Kidney (tissue), 14 donors: ENCODE data around the gene SKOR2. TPM values are rescaled to one million over a fixed set of nuclear protein-coding genes. Genes with fewer than 3 reads are reported as not detected.

ENCODE experiments used
- DNase-seq, 5 donors: peaks; one replicate each; pipeline ENCODE4 v3.0.0-alpha.2; 2013 to 2020
- FAIRE-seq: peaks from 2 replicates; lab custom pipeline; 2012; peaks lifted over from hg19 to GRCh38; lab: Jason Lieb, UNC
- H3K27ac ChIP-seq, 2 donors: one replicate each; pipeline ENCODE4 v1.7.0; 2013; ENCODE audit warnings: low read depth in 2 of 2, low read length in 2 of 2, inconsistent platforms in 1 of 2
- H3K27me3 ChIP-seq: one replicate; pipeline ENCODE4 v1.7.1; 2013; ENCODE audit warnings: low read length, inconsistent platforms; ENCODE audit not compliant: control insufficient read depth, insufficient read depth
- H3K36me3 ChIP-seq, 3 donors: one replicate each; pipeline versions ENCODE4 v1.7.0 to v1.7.1; 2013; ENCODE audit warnings: low read length in 3 of 3, control low read depth in 1 of 3, inconsistent platforms in 1 of 3; ENCODE audit not compliant: insufficient read depth in 3 of 3, control insufficient read depth in 2 of 3
- H3K4me1 ChIP-seq, 3 donors: one replicate each; pipeline versions ENCODE4 v1.7.0 to v1.7.1; 2013; ENCODE audit warnings: low read length in 3 of 3, inconsistent platforms in 1 of 3, low read depth in 1 of 3; ENCODE audit not compliant: control insufficient read depth in 2 of 3, insufficient read depth in 2 of 3
- H3K4me3 ChIP-seq, 3 donors: one replicate each; pipeline versions ENCODE4 v1.7.0 to v1.8.1; 2013; ENCODE audit warnings: low read length in 3 of 3, control low read depth in 1 of 3, inconsistent platforms in 1 of 3
- H3K9ac ChIP-seq, 3 donors: one replicate each; pipeline versions ENCODE4 v1.7.0 to v1.7.1; 2013; ENCODE audit warnings: low read length in 3 of 3, control low read depth in 1 of 3, inconsistent platforms in 1 of 3
- H3K9me3 ChIP-seq, 3 donors: one replicate each; pipeline versions ENCODE4 v1.7.0 to v1.7.1; 2013; ENCODE audit warnings: low read length in 3 of 3, control low read depth in 1 of 3, inconsistent platforms in 1 of 3; ENCODE audit not compliant: control insufficient read depth in 2 of 3, insufficient read depth in 1 of 3
- intact Hi-C: fragments of 100-400 bp; cut with DNase I; formaldehyde crosslinking; loops from one replicate; pipeline ENCODE4 v1.11.1; 2022
- polyA plus RNA-seq: library from polyadenylated mRNA; stranded (reverse); fragments of 350-450 nt; fragmentation: Illumina TruSeq; extraction: RNeasy Lipid Tissue Mini Kit (QIAGEN cat#74804); gene quantifications from one replicate; pipeline ENCODE4 v1.2.3, GENCODE V29; 2014; ENCODE audit warnings: low read depth, low replicate concordance; ENCODE audit not compliant: insufficient read depth
- total RNA-seq: library from RNA; stranded (reverse); fragmentation: NEBNext Ultra II Directional; extraction: Animal tissue kit (Norgen Biotek cat#: 25700); gene quantifications from one replicate; pipeline ENCODE4 v1.2.1, GENCODE V29; 2021
- TF ChIP-seq, protein P1 (sequence below): IDR thresholded peaks from 3 replicates; pipeline ENCODE4 v1.5.1; 2012; ENCODE audit warnings: mild to moderate bottlenecking, moderate library complexity, borderline replicate concordance; ENCODE audit not compliant: insufficient read depth; ENCODE audit errors: extremely low read depth
- donor health status: control.
- donor health status: control.
- donor health status: control.
- donor health status: control.
- donor health status: control.
- donor health status: DM: yes; HTN: yes; CAD: no.
- donor health status: Normal renal cell carcinoma (clear cell type).

SKOR2 gene
- total and polyA plus RNA-seq, 2 donors from 2014 or later: not detected

- TF ChIP-seq, protein P1, sequence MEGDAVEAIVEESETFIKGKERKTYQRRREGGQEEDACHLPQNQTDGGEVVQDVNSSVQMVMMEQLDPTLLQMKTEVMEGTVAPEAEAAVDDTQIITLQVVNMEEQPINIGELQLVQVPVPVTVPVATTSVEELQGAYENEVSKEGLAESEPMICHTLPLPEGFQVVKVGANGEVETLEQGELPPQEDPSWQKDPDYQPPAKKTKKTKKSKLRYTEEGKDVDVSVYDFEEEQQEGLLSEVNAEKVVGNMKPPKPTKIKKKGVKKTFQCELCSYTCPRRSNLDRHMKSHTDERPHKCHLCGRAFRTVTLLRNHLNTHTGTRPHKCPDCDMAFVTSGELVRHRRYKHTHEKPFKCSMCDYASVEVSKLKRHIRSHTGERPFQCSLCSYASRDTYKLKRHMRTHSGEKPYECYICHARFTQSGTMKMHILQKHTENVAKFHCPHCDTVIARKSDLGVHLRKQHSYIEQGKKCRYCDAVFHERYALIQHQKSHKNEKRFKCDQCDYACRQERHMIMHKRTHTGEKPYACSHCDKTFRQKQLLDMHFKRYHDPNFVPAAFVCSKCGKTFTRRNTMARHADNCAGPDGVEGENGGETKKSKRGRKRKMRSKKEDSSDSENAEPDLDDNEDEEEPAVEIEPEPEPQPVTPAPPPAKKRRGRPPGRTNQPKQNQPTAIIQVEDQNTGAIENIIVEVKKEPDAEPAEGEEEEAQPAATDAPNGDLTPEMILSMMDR: no peak
- intact Hi-C loops: no loop called here
- no peak for FAIRE-seq
Measured at GRCh38 chr18:47285456-47285855, 34.0 kb upstream of the SKOR2 start.

DNA sequence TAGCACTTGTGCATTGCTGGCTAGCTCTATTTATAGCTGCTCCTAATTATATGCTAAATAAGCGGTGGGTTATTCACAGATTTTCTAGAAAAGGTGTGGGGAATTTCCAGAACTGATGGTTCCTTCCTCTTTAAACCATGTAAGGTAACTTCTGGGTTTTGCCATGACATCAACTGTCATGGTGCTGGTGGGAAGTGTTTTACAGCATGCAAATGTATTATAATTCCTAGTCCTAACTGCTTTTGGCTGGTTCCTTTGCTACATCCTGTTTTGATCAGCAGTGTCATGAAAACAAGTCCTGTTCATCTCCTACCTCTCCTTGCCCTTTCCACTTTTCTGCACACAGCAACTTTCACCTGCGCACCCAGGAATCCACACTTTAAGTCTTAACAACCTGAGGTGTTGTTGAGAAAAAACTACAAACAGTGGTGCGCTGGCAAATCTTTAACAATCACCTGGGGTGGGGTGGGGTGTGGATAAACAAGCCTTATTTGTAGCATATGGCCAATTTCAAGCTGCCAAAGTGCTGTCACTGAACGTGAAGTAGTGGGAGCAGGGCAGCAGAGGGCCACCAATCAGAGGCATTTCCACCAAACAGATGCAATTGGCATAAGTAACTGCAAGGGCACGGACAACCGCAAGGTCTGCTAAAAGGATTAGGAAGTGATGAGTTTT lies 33.4 kb upstream of the SKOR2 start:
- H3K27ac ChIP-seq: no peak overlapping the region
- DNase-seq: no peak
- no peaks in the 10 kb centered on the region for H3K36me3 ChIP-seq
- H3K4me1 ChIP-seq: no peaks in the 10 kb centered on the region
- H3K9me3 ChIP-seq: no peaks in the 10 kb centered on the region
- H3K9ac ChIP-seq: no peak overlapping the region
- H3K27me3 ChIP-seq: no peaks in the 10 kb centered on the region
- intact Hi-C loops: no loop called here
- TF ChIP-seq, protein P1: no peak
- H3K4me3 ChIP-seq: no peak overlapping the region
- FAIRE-seq: no peak

More at GRCh38 chr18:47285456-47285855, 34.0 kb upstream of the SKOR2 start:
- Histone ChIP-seq H3K4me3 (no peak overlapping the region), H3K36me3 (no peaks in the 10 kb centered on the region), H3K9ac (no peak overlapping the region), H3K9me3 (no peaks in the 10 kb centered on the region), H3K4me1 (no peaks in the 10 kb centered on the region), H3K27me3 (no peaks in the 10 kb centered on the region), H3K27ac (no peak overlapping the region)
- no peak for DNase-seq

GRCh38 chr18:47283476-47283875 lies 32.0 kb upstream of the SKOR2 start:
- FAIRE-seq: no peak

More at GRCh38 chr18:47283476-47283875, 32.0 kb upstream of the SKOR2 start:
- DNase-seq: no peak
- Histone ChIP-seq H3K4me1 (no peaks in the 10 kb centered on the region), H3K9ac (no peak overlapping the region), H3K4me3 (no peak overlapping the region), H3K36me3 (no peaks in the 10 kb centered on the region), H3K27me3 (no peaks in the 10 kb centered on the region), H3K9me3 (no peaks in the 10 kb centered on the region), H3K27ac (no peak overlapping the region)
- TF ChIP-seq, protein P1: no peak
- intact Hi-C loops: no loop called here
